LoVo (cell line): Measurements from ENCODE around the gene DCTN2.
"Not testable (repeated sequence)": the region's sequence is repeated elsewhere in the genome, so short reads cannot be mapped to it uniquely, and the experiment has no call there.

Source experiments
- DNase-seq: peaks from one replicate; pipeline ENCODE4 v3.0.0-alpha.2; 2016; ENCODE audit warnings: low spot score

Gene DCTN2

DNA sequence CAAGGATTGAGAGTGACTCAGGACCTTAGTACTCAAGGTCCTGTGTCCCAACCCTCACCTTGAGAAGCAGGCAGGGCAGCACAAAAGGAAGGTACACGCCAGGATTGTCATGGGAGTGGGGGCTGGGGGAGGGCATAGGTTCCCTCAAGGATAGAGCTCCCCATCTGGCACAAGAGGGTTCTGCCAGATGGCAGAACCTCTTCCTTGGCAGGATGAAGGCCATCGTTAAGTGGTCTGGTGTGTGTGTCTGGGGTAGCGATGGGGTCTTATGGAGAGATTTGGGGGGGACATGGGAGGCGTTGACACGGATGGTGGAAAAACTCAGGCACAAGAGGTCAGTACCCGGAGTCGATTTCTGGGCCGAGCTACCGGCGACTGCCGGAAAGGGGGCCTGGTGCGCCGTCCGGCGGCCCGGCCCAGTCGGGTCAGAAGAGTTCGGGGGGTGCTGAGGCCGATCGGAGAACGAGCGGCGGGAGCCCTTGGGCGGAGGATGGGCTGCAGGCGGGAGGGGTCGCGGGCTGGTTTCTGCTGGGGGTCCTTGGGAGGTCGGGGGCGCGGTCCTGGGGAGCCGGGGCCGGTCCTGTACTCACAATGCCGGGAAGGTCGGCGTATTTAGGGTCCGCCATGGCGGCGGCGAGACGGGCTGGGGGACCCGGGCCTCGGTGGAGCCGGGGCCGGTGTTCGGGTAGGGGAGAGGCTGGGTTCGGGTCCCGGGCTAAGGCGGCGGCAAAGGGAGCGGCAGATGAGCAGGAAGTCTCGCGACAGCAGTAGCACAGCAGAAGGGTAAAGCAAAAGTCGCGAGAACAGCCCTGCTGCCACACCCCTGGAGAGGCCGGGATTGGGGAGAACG, at the start of gene DCTN2:
Gene DCTN2, minus strand, starts transcription at position 755 of the 850 bp plus-strand sequence. Its CDS starts 129 bp downstream, at position 626.
- peak; percentile 100 for DNase-seq

DNA sequence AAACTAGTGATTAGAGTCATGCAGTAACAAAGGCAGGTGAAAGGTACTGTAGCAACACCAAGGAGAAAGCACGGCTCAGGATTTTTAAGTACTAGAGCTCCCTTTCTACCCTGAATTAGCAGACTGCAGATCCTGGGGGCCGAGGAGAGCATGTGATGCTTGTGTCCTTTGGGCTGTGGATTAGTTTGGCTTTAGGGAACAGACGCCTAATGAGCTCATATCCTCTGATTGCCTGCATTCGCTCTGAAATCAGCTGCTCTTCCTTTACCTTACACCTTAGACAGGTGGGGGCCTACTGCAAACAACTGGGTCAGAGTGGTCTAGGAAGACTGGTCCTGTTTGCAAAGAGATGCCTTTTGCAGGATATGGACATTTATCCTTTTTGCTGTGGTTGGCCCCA, 46.2 kb upstream of the DCTN2 start:
- no peak for DNase-seq

DNA sequence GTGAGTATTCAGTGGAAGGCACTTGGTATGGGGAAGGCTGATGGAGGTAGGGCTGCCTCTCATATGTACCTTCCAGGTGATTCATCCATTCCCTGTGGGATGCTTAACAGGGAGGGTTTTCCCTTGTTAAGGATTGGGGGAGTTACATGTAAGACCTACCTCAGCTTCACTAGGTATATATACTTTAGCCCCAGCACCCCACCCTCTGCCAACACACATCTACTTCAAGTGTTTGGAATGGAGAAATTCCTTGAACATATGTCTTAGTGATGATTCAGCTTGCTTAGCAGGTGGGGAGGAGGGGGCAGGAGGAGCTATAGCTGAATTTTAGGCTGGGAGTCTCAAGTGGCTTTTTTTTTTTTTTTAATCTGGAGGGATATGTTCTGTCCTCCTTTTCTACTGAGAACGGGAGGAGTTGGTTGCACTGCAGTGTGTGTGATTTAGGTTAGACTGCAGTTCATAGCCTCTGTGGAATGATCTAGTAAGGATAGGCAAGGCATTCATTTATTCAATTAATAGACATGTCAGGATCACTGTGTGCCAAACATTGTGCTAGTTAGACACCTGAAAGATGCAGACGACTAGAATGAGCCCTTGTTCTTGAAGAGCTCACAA, 45.7 kb upstream of the DCTN2 start:
- DNase-seq = no peak

DNA sequence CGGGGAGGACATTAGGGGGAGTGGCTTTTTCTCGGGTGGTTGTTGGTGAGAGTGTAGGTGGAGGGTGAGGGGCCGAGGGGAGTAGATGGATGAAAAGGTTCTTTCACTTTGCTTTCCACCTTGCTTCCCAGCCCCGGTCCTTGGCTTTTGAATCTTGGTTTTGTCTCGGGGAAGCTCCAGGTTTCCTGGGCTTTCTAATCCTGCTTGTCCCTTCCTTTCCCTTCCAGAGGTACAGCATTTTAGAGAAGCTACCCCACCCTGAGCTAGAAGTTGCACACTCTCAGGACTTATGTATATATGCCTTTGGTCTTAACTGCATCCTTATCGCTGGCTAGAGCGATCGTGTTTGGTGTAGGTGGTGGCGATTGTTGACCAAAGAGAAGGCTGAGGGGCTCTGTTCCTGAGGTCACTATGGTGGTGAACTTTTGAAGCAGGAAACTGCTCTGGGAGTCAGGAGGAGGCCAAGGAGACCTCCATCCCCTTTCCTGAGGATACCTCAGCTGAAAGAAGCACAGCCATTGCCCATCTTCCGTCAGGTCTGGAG, 44.9 kb upstream of the DCTN2 start:
- DNase-seq = no peak

DNA sequence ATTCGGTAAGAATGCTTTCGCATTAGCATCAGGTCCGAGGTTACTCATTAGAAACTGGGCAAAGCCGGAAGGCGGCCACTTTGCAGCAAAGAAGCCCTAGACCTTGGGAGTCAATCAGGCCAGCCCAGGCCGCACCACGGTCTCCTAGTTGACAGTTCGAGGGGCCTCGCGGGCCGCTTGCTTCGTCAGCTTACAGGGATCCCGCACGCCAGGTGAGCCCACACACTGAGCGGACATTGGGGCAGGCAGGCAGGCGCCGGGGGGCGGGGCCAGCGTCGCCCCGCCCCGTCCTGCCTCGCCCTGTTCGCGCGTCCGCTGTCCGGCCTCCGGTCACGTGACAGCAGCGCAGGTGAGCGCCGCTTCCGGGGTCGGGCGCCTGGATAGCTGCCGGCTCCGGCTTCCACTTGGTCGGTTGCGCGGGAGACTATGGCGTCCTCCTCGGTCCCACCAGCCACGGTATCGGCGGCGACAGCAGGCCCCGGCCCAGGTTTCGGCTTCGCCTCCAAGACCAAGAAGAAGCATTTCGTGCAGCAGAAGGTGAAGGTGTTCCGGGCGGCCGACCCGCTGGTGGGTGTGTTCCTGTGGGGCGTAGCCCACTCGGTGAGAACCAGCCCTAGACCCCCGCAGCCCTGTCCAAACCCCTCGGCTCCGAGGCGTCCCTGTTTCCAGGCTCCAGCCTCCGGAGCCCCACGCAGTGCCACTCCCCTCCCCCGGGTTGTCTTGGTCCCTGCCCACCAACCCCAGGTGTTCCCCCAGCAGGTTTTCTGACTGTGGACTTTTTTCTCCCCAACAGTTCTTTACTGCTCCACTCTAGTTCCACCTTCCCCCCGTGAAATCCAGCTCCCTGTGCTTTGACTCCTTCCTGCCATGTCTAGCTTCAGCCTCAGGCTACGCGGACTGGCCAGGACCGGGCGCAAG, 44.1 kb upstream of the DCTN2 start, which contains the start of gene PIP4K2C:
Gene PIP4K2C, plus strand, starts transcription at position 329 of the 918 bp plus-strand sequence. Its CDS starts 98 bp downstream, at position 427.
- DNase-seq = peak; percentile 97

DNA sequence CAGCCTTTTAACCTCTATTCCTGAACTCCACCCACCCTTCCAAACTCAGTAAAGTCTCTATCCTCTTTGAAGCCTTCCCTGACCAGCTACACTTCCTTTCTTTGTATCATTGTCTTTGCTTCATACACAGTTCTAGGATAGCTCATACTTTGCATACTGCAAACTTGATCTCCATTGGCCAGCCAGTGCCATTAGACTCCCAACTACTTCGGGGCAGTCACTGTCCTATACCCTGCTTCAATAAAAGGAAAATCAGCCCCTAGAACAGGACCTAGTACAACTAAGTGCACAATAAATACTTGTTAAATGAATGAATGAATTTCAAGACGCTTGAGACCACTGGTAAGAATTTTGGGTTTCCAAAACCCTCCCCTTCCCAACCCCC, 43.5 kb upstream of the DCTN2 start:
- no peak for DNase-seq

DNA sequence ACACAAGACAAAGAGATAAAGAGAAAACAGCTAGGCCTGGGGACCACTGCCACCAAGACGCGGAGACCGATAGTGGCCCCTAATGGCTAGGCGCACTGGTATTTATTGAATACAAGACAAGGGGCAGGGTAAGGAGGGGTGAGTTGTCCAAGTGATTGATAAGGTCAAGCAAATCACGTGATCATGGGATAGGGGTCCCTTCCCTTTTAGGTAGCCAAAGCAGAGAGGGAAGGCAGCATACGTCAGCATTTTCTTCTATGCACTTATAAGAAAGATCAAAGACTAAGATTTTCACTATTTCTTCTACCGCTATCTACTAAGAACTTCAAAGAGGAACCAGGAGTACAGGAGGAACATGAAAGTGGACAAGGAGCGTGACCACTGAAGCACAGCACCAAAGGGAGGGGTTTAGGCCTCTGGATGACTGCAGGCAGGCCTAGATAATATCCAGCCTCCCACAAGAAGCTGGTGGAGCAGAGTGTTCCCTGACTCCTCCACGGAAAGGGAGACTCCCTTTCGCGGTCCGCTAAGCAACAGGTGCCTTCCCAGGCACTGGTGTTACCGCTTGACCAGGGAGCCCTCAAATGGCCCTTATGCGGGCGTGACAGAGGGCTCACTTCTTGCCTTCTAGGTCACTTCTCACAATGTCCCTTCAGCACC, 42.1 kb upstream of the DCTN2 start:
- not testable (repeated sequence) for DNase-seq

DNA sequence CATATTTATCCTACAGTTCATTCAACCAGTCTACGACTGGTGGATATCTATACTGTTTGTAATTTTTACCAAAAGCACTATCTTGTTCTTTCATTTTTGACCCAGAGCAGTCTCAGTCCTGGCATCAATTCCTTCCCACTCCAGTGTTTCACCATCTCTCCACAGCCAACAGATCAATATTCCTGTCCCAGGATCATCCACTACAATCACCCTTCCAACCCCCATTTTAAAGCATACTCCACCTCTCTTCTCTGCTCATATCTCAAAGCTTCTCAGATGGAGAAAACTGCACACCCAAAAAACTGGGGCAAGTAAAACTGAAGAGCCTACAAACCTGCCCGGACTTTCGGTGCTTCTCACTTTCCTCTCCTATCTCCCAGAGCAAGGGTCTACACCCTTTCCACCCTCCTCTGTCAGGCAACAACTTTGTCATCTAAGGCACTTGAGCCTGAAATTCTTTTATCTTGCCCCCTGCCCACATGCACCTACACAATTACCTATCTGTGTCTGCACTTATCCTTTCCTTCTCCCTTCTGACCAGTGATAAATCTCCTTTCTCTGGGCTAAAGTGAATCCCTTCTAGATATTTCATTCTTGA, 39.9 kb upstream of the DCTN2 start:
- no peak for DNase-seq

DNA sequence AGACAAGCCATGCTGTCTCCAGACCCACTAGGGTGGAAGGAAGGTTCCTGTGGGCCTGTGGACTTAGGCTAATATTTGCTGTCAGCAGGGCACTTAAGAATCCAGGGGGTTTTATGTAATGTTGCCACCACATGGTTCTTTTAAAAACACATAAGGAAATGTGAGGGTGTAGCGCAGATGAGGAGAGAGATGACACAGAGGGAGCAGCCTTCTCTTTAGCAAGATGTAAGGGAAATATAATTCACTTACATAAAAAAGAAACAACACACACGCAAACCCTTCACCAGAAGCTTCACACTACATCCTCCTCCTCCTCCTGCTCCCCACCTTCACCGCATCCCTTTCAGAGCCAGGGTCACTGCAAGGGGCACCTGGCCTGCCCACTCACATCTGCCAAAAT, 39.1 kb upstream of the DCTN2 start:
- DNase-seq = no peak

DNA sequence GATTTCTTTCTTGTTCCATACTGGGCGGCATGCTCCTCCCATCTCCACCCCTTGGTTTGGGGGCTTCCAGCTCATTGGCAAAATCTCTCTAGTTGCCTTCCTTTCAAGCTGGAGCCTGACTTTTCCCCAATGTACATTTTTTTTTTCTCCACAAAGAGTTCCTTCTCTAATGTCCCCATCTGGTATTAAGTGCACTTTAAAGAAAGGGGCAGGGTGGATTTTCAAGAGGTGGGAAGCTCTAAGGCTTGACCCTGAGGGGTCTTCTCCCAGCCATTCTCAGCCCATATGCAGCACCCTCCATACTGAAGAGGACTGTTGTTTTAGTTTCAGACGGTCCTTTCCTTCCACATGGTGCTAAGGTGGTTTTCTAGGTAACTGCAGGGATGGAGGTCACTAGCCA, 38.2 kb upstream of the DCTN2 start:
- no peak for DNase-seq

DNA sequence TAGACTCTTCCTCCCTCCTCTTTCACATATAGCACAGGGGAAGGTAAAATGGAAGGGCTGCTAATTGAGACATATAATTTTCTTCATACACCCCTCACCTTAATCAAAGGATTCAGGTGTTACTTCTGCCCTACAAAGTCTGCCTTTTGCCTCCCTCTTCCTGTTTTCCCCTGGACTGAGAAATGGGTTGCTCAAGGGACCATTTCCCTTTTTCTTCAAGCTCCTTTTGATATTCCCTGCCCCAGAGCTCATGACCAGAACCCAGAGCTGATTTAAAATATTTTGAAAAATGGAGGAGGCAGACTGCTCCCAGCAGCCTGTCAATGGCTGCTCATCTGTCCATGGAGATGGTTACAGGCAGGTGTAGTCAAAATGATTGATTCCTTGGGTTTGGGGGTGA, 37.7 kb upstream of the DCTN2 start:
- no peak for DNase-seq

DNA sequence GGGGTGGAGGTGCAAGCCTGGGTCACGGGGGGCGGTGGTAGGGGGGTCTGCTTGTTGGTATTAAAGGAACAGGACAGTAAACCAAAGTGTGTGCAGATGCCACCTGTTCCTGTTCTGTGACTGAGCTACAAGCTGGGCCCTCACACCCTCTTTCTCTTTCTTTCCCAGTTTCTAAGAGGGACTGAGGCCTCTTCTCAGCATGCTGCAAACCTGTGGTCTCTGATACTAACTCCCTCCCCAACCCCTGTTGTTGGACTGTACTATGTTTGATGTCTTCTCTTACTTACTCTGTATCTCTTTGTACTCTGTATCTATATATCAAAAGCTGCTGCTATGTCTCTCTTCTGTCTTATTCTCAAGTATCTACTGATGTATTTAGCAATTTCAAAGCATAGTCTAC, 37.1 kb upstream of the DCTN2 start:
- DNase-seq = no peak

DNA sequence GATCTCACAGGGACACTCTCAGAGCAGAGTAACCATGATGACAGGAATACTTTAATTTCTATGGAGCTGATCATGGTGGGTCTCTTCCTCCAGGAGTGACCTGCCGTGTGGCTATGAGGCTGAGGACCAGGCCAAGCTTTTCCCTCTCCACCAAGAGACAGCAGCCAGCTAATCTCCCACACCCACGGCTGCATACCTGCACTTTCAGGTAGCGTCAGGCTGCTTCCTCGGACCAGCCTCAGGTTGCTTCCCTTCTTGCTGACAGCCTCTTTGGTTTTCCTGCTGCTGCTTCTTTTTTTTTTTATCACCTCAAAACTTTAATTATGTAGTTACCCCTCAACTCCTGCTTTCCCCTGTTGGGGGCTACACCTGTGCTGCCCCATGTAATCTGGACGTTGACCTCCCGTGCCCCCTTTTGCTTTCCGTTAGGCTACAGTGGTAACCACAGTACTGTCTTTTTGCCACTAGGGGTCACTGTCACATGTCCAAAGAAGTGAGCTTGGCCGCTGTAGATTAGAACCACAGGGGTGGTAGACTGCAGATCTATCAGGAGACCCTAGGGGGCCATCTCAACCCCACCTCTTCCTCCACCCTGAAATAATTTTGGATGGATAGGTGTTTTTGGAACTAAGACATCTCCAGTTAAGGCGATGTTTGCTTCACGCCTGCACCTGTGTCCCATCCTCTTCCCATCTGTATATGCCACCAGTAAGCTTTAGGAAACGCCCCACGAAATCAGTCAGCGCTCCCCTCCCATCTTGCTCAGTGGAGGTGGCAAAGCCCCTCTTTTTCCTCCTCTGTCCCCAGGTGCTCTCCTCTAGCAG, 36.2 kb upstream of the DCTN2 start:
- DNase-seq = peak; percentile 84

DNA sequence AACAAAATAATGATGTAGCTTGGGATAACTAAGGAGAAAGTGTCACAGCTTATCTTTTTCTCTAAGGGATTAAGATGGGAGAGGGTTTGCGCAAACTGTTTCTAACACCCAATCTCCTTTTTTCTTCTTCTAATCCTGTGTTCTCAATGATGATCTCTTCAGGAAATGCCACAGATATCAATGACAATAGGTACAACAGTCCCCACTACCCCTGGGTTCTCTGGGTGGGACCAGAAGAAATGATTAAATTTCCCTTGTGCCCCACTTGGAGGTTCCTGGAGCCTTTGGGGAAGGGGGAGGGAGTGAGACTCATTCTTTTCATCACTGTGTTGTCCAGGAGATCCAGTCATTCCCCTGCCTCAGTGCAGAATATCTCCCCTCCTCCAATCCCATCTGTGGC, 35.4 kb upstream of the DCTN2 start:
- DNase-seq = no peak

DNA sequence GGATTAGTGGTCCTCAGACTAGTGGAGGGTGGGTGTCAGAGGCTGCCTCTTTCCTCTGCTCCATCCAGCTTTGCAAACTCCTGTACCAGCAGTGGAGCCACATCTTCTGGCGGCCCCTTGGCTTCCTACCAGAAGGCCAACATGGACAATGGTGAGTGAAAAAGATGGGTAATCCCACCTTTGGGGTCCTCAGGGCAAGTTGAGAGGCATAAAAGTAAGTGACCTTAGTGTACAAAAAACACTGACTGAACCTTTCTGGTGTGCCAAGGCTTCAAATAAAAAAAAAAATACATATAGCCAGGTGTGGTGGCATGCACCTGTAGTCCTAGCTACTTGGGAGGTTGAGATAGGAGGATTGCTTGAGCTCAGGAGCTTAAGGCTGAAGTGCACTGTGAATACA, 34.8 kb upstream of the DCTN2 start:
- DNase-seq = no peak

DNA sequence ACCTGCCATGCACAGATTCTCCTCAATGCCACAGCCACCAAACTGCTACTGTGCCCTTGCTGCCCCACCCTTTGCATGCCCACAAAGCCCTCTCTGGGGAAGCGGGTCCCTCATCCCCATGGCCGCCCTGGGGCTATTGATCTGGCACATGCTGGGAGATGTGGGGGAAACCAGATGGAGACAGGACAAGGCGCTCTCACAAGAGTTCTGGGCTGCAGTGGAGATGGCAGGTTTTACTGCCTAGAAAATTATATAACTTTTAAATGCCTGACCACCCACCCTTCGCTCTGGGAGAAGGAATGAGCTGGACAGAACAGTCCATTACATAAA, 33.4 kb upstream of the DCTN2 start:
- no peak for DNase-seq

DNA sequence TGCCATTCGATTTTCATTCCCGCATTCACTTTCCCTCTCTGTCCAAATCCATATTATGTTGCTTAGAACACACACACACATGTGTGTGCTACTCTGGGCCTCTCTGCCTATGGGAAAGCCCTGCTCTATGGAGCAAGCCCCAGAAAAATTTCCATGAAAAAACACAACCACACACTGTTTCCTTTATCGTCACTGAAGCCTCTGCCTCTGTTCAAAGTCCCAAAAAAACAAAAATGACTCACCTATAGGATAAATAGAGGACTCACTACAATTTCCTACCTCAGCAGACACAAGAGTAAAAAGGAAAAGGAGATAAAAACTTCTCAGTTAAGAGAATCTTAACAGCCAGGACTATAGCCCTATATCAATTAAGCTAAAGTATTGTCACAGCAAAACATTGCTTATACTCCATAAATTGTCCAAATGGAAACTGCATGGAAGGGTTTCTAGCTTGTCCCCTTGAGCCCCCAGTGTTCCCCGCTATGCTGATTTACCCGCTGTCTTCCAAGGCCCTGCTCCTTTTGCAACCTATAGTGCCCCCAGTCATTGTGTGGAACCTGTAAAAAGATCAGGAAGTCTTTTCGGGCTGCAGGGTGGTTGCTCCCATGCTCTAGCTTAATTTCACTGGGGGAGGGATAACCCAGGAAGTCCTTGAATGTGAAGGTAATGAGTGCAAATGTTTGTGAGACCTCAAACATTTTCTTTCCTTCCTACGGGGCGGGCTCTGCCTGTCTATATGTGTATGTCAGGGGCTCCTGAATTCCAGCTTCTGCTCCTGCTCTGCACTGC, 32.9 kb upstream of the DCTN2 start:
- DNase-seq = peak; percentile 65

DNA sequence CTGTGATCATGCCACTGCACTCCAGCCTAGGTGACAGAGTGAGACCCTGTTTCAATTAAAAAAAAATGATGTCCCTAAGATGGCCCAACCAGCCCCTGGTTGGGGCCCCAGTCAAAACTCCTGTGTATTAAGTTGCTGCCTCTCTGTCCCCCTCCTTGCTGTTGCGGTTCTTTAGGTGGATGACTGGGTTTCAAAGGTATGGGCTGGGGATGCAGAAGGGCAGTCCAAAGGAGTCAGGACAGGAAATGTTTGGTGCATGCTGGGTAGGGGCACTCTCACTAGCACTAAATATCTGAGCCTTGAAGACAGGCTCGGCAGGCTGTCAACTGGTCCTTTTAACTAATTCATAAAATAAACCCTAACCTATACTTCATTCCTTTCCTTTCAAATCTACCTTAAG, 32.0 kb upstream of the DCTN2 start:
- DNase-seq = no peak

DNA sequence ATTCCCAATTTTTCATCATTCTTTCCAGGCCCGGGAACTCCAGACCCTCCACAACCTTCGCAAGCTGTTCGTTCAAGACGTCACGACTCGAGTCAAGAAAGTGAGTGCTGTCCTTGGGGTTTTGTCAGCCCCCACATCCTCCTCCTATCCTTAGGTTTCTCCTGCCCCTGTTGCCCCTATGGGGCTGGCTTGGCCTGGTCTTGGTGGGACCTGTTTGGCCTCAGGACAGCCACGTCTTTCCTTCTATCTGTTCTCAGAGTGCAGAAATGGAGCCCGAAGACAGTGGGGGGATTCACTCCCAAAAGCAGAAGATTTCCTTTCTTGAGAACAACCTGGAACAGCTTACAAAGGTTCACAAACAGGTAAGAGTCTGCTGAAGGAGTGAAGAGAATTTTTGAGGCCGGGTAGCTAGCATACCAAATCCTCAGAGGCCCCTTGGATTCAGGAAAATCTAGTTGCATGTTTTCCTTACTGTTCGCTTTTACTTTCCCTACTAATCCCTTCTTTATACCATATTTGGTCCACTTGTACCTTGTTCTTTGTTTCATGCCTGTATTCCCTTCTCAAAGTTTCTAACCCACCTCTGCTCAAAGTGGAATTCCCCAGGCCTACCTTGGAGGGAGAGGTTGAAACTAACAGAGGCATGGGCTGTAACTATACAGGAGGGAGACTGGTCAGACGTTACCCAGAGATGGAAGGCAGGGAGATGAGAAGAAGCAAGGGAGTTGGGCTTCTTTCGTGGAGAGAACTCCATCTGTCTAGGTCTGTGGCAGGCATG, 31.2 kb upstream of the DCTN2 start:
- no peak for DNase-seq
